T-helper 2 cell treated with Interferon-gamma antibody and Interleukin-4, amounts not matched to agents 5 μg/mL and 100 μg/mL, for 36 hours (primary cell): ENCODE data around the gene AAMDC.
"Not testable (repeated sequence)": the region's sequence is repeated elsewhere in the genome, so short reads cannot be mapped to it uniquely, and the experiment has no call there.

Source experiments
- DNase-seq: peaks from one replicate; pipeline ENCODE4 v3.0.0; 2021; ENCODE audit warnings: low spot score
- H3K27ac Mint-ChIP-seq: one replicate; pipeline ENCODE4 v1.8.0; 2021; ENCODE audit warnings: mild to moderate bottlenecking, mixed read lengths
- H3K27me3 Mint-ChIP-seq: one replicate; pipeline ENCODE4 v1.8.0; 2021; ENCODE audit warnings: low read depth, mixed read lengths
- H3K36me3 Mint-ChIP-seq: one replicate; pipeline ENCODE4 v1.8.0; 2021; ENCODE audit warnings: low read depth, mixed read lengths
- H3K4me1 Mint-ChIP-seq: one replicate; pipeline ENCODE4 v1.8.0; 2021; ENCODE audit warnings: low read depth, mixed read lengths
- H3K4me3 Mint-ChIP-seq: one replicate; pipeline ENCODE4 v1.8.0; 2022; ENCODE audit warnings: mild to moderate bottlenecking, moderate library complexity, mixed read lengths
- H3K9me3 Mint-ChIP-seq: one replicate; pipeline ENCODE4 v1.8.0; 2021; ENCODE audit warnings: mixed read lengths

AAMDC gene

DNA sequence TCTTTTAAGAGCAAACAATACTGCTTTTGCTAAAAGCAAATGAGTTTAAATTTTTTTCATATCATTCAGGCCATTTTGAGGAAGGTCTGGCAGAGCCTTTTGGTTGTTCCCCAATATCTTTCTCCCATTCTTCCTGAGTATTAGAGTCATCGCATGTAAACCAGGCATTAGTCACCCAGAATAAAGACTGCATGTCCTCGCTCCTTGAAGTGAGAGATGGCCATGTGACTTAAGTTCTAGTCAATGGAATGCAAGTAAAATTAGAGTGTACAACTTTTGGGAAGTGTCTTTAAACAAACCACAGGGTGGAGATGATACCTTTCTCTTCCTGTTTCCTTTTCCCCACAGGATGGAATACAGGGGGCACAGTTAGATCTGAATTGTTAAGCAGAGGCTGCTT lies 96.8 kb downstream of the AAMDC start:
- H3K4me3 Mint-ChIP-seq = not testable (repeated sequence)
- peaks cover 19% of the 10 kb centered on the region for H3K36me3 Mint-ChIP-seq

More for the DNA sequence above, 96.8 kb downstream of the AAMDC start:
- not testable (repeated sequence) for DNase-seq, H3K4me1 Mint-ChIP-seq, H3K9me3 Mint-ChIP-seq, H3K27me3 Mint-ChIP-seq, H3K27ac Mint-ChIP-seq
